Prostate gland (tissue), 2 donors: ENCODE data around the gene ADAMTS20. TPM values are rescaled to one million over a fixed set of nuclear protein-coding genes. Genes with fewer than 3 reads are reported as not detected.
"Not testable (repeated sequence)": the region's sequence is repeated elsewhere in the genome, so short reads cannot be mapped to it uniquely, and the experiment has no call there.

Experiments
- DNase-seq: peaks from one replicate; pipeline ENCODE4 v3.0.0-alpha.2; 2019; ENCODE audit warnings: low spot score
- H3K27ac ChIP-seq, 2 donors: fragments of 200-600 bp; sonication (generic); 2 replicates each; pipeline ENCODE4 v1.5.1; 2017 to 2019
- H3K27me3 ChIP-seq: fragments of 200-600 bp; sonication (generic); replicated peaks from 2 replicates; pipeline ENCODE4 v1.5.1; 2019; ENCODE audit not compliant: insufficient read depth
- H3K36me3 ChIP-seq, 2 donors: fragments of 200-600 bp; sonication (generic); 1 replicate in 1 of 2; 2 replicates in 1 of 2; pipeline versions ENCODE4 v1.5.1 to v1.8.1; 2017 to 2019
- H3K4me1 ChIP-seq: fragments of 200-600 bp; sonication (generic); replicated peaks from 2 replicates; pipeline ENCODE4 v1.5.1; 2019
- H3K4me3 ChIP-seq, 2 donors: fragments of 200-600 bp; sonication (generic); 2 replicates each; pipeline ENCODE4 v1.5.1; 2017 to 2019
- H3K9me3 ChIP-seq: fragments of 200-600 bp; sonication (generic); 2 replicates; pipeline ENCODE4 v1.5.1; 2017
- CTCF ChIP-seq, 4 experiments: fragments of 200-600 bp in 2 of 4; fragments of 450-650 bp in 2 of 4; sonication (generic) in 2 of 4; IDR thresholded peaks; 1 replicate in 3 of 4; 2 replicates in 1 of 4; pipeline ENCODE4 v1.5.1; 2016 to 2019; ENCODE audit warnings: antibody characterized with exemption in 4 of 4, mild to moderate bottlenecking in 2 of 4, moderate library complexity in 2 of 4
- POLR2A ChIP-seq: fragments of 450-650 bp; IDR thresholded peaks from one replicate; pipeline ENCODE4 v1.6.1; 2016; ENCODE audit warnings: antibody characterized with exemption, mild to moderate bottlenecking
- POLR2AphosphoS5 ChIP-seq: sonication (generic); formaldehyde crosslinking; IDR thresholded peaks from one replicate; pipeline ENCODE4 v1.6.1; 2017; ENCODE audit warnings: antibody characterized with exemption
- WGBS: methylation state at CpG from one replicate; pipeline ENCODE4 v1.1.5; 2018; 5-methylcytosine and 5-hydroxymethylcytosine counted together
- intact Hi-C: fragments of 100-400 bp; cut with DNase I; formaldehyde crosslinking; loops from one replicate; pipeline ENCODE4 v1.14.2; 2022
- total RNA-seq, 2 donors: library from RNA; depleted of rRNA; stranded (reverse); fragments of >200 nt; gene quantifications; one replicate each; pipeline ENCODE4 v1.1.0, GENCODE V29; 2016

Gene ADAMTS20
- total RNA-seq, 2 donors from 2014 or later, result 0.23 TPM; not detected in 1

GRCh38 chr12:43551279-43551970 lies 578 bp downstream of the ADAMTS20 start:
- Histone ChIP-seq H3K9me3 (no peaks in the 10 kb centered on the region), H3K36me3 (no peaks in the 10 kb centered on the region), H3K4me1 (no peaks in the 10 kb centered on the region), H3K4me3 (no peak overlapping the region), H3K27ac (no peak overlapping the region), H3K27me3 (peaks cover 6% of the 10 kb centered on the region)
- WGBS, result 3% methylated on average over 33 of the region's 48 CpGs
- no peak for DNase-seq
- no peak for TF ChIP-seq CTCF (IDR thresholded peaks at IDR 0.05)
- TF ChIP-seq POLR2A, result no peak
- no peak for TF ChIP-seq POLR2AphosphoS5
- intact Hi-C loops, result no loop called here

- no peak for DNase-seq
- 22% methylated on average over 31 of the region's 31 CpGs for WGBS
- no peaks in the 10 kb centered on the region for H3K36me3 ChIP-seq
Measured at GRCh38 chr12:43550831-43551271, 1.2 kb downstream of the ADAMTS20 start.

GRCh38 chr12:43544703-43545102 lies 7.3 kb downstream of the ADAMTS20 start:
- no peak for TF ChIP-seq POLR2A
- no peak for TF ChIP-seq CTCF (IDR thresholded peaks at IDR 0.05)
- TF ChIP-seq POLR2AphosphoS5, result no peak
- H3K36me3 ChIP-seq, result no peaks in the 10 kb centered on the region
- H3K27ac ChIP-seq, result no peak overlapping the region
- H3K4me1 ChIP-seq, result no peaks in the 10 kb centered on the region
- H3K9me3 ChIP-seq, result no peaks in the 10 kb centered on the region
- WGBS, result 87% methylated on average over 3 of the region's 3 CpGs
- no peak overlapping the region for H3K4me3 ChIP-seq
- intact Hi-C loops, result no loop called here
- DNase-seq, result no peak
- H3K27me3 ChIP-seq, result no peaks in the 10 kb centered on the region

More at GRCh38 chr12:43550831-43551271, 1.2 kb downstream of the ADAMTS20 start:
- intact Hi-C loops, result no loop called here
- TF ChIP-seq POLR2AphosphoS5 (no peak), CTCF (IDR thresholded peaks at IDR 0.05) (no peak), POLR2A (no peak)
- Histone ChIP-seq H3K4me1 (no peaks in the 10 kb centered on the region), H3K4me3 (no peak overlapping the region), H3K27ac (no peak overlapping the region), H3K27me3 (peaks cover 6% of the 10 kb centered on the region), H3K9me3 (no peaks in the 10 kb centered on the region)

- no peaks in the 10 kb centered on the region for H3K27me3 ChIP-seq
- no peaks in the 10 kb centered on the region for H3K36me3 ChIP-seq
- no peak for DNase-seq
- intact Hi-C loops, result no loop called here
- H3K9me3 ChIP-seq, result no peaks in the 10 kb centered on the region
- H3K27ac ChIP-seq, result no peak overlapping the region
- no peak overlapping the region for H3K4me3 ChIP-seq
- TF ChIP-seq POLR2AphosphoS5 (no peak), CTCF (IDR thresholded peaks at IDR 0.05) (no peak), POLR2A (no peak)
- no peaks in the 10 kb centered on the region for H3K4me1 ChIP-seq
Measured at GRCh38 chr12:43540470-43540869, 11.5 kb downstream of the ADAMTS20 start.

GRCh38 chr12:43537675-43538074 lies 14.3 kb downstream of the ADAMTS20 start:
- H3K9me3 ChIP-seq, intact Hi-C loops, H3K27ac ChIP-seq, DNase-seq, H3K4me1 ChIP-seq, H3K36me3 ChIP-seq, H3K27me3 ChIP-seq, H3K4me3 ChIP-seq: not testable (repeated sequence)
